Activated B cell treated with CpG ODN at 0.5 μM for 24 hours (primary cell): ENCODE data around the gene TFDP3. TPM values are rescaled to one million over a fixed set of nuclear protein-coding genes. Genes with fewer than 3 reads are reported as not detected.

ENCODE experiments used
- ATAC-seq: fragments of 200-7000 bp; cut with Tn5 transposase; one replicate; pipeline ENCODE4 v1.10.0; 2021; ENCODE audit warnings: low read depth, mild to moderate bottlenecking, moderate library complexity
- CTCF ChIA-PET: fragments of 350-600 bp; sonication (Branson Sonifier 250); formaldehyde crosslinking; loops from one replicate; lab custom pipeline; 2021; ENCODE audit warnings: antibody characterized with exemption; lab: Charles Lee
- POLR2A ChIA-PET: fragments of 350-600 bp; sonication (Branson Sonifier 250); formaldehyde crosslinking; loops from one replicate; lab custom pipeline; 2021; ENCODE audit warnings: antibody characterized with exemption; lab: Charles Lee
- DNase-seq: peaks from one replicate; pipeline ENCODE4 v3.0.0; 2022
- H3K27ac Mint-ChIP-seq: one replicate; pipeline ENCODE4 v1.8.0; 2020; ENCODE audit warnings: mixed read lengths
- H3K27me3 Mint-ChIP-seq: one replicate; pipeline ENCODE4 v1.8.0; 2021; ENCODE audit warnings: mixed read lengths
- H3K36me3 Mint-ChIP-seq: one replicate; pipeline ENCODE4 v1.8.0; 2021; ENCODE audit warnings: low read depth, mixed read lengths
- H3K4me1 Mint-ChIP-seq: one replicate; pipeline ENCODE4 v1.8.0; 2021; ENCODE audit warnings: mixed read lengths
- H3K4me3 Mint-ChIP-seq: one replicate; pipeline ENCODE4 v1.8.0; 2020; ENCODE audit warnings: mild to moderate bottlenecking, mixed read lengths
- H3K9me3 Mint-ChIP-seq: one replicate; pipeline ENCODE4 v1.8.0; 2020; ENCODE audit warnings: mixed read lengths
- intact Hi-C: fragments of 100-400 bp; cut with micrococcal nuclease; formaldehyde crosslinking; loops from one replicate; pipeline ENCODE4 v1.15.1; 2024
- total RNA-seq: library from RNA; stranded (reverse); gene quantifications from 2 replicates; pipeline ENCODE4 v1.2.3, GENCODE V29; 2022
- TF ChIP-seq, protein P1 (sequence below): fragments of 200-600 bp; IDR thresholded peaks from one replicate; pipeline ENCODE4 v1.8.0; 2022; ENCODE audit warnings: antibody characterized with exemption, mild to moderate bottlenecking

TFDP3 gene
- total RNA-seq, 1 donor from 2014 or later = not detected

DNA sequence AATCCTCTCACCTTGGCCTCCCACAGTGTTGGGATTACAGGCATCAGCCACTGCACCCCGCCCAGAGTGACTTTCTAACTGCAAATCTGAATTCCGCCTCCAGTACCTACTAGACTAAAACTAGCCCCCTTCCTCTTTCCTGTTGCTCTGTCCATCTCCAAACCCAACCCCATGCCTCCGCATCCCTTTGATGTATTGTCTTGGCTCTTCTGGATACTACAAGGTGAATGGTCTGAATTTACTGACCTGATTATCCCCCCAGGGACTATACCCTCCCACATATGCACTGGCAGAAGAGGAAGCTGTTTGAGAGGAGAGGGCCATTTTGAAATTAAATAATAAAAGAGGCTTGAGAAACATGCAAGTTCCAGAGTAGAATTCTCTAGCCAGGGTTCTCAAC is 17.7 kb upstream of the TFDP3 start:
- no peak overlapping the region for H3K4me3 Mint-ChIP-seq
- TF ChIP-seq, protein P1, sequence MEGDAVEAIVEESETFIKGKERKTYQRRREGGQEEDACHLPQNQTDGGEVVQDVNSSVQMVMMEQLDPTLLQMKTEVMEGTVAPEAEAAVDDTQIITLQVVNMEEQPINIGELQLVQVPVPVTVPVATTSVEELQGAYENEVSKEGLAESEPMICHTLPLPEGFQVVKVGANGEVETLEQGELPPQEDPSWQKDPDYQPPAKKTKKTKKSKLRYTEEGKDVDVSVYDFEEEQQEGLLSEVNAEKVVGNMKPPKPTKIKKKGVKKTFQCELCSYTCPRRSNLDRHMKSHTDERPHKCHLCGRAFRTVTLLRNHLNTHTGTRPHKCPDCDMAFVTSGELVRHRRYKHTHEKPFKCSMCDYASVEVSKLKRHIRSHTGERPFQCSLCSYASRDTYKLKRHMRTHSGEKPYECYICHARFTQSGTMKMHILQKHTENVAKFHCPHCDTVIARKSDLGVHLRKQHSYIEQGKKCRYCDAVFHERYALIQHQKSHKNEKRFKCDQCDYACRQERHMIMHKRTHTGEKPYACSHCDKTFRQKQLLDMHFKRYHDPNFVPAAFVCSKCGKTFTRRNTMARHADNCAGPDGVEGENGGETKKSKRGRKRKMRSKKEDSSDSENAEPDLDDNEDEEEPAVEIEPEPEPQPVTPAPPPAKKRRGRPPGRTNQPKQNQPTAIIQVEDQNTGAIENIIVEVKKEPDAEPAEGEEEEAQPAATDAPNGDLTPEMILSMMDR = no peak
- no peak for DNase-seq
- intact Hi-C loops = no loop called here
- no peaks in the 10 kb centered on the region for H3K36me3 Mint-ChIP-seq
- no peak overlapping the region for H3K27ac Mint-ChIP-seq
- no peaks in the 10 kb centered on the region for H3K27me3 Mint-ChIP-seq
- ATAC-seq = no peak
- H3K4me1 Mint-ChIP-seq = no peaks in the 10 kb centered on the region
- no peaks in the 10 kb centered on the region for H3K9me3 Mint-ChIP-seq
- ChIA-PET POLR2A (no interaction called here), CTCF (no interaction called here)

DNA sequence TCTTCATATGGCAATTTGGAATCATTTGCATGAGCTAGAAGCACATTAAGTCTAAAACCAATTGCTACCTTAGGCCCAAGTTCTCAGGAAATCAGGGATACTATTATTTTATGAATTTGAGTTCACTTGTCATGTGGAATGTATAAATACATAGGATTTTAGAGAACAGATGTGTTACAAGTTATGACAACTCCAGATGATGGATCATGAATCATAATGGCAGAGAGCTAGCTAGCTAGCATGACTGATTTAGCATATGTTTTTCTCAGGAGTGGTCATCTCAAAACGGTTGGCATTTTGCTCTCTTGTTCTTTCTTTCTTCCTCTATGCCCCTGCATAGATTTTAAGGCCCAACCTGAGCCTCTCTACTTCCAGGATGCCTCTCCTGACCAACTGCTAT is 14.2 kb upstream of the TFDP3 start:
- ChIA-PET CTCF (no interaction called here), POLR2A (no interaction called here)
- no peak for DNase-seq
- Mint-ChIP-seq H3K27me3 (no peaks in the 10 kb centered on the region), H3K4me1 (no peaks in the 10 kb centered on the region), H3K27ac (no peak overlapping the region), H3K36me3 (no peaks in the 10 kb centered on the region), H3K4me3 (no peak overlapping the region), H3K9me3 (no peaks in the 10 kb centered on the region)
- ATAC-seq = no peak
- intact Hi-C loops = no loop called here
- TF ChIP-seq, protein P1 = no peak

DNA sequence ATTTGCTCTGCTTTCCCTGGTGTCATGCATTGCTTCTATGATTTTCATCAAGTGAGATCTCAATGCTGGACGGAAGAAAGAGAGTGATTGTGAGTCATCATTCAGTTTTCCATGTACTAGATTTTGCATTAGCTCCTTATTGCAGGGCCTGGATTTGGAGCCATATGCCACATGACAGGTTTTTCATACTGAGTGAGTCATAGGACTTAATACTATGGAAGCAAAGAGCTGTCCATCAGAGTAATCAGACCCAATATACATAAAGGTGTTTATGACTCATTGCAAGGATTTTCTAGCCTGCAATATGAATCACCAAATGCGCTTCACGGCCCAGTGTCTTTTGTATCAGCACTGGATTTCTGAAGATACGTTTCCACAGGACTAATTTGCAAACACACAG is 11.2 kb upstream of the TFDP3 start:
- ATAC-seq = no peak
- no peak for DNase-seq
- CTCF ChIA-PET = no interaction called here
- no peaks in the 10 kb centered on the region for H3K4me1 Mint-ChIP-seq
- POLR2A ChIA-PET = no interaction called here
- no peak overlapping the region for H3K27ac Mint-ChIP-seq
- no peak overlapping the region for H3K4me3 Mint-ChIP-seq
- intact Hi-C loops = no loop called here
- TF ChIP-seq, protein P1 = no peak
- H3K9me3 Mint-ChIP-seq = no peaks in the 10 kb centered on the region
- no peaks in the 10 kb centered on the region for H3K36me3 Mint-ChIP-seq
- no peaks in the 10 kb centered on the region for H3K27me3 Mint-ChIP-seq

DNA sequence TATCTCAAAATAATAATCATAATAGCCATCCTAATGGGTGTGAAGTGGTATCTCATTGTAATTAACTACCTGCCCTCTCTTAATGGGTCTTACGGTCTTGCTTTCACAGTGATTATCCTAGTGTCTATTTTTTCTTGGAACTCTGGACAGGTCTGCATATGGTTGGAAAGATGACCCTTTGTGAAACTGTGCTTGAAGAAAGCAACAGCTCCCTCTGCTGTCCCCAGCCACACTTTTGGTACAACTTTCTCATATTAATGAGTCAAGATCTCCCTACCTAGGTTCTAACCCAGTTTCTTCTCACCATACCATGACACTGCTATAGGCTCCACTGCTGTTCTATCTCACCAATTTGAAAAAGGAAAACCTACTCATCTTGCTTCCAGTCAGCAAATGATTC is 2.4 kb downstream of the TFDP3 start:
- no peaks in the 10 kb centered on the region for H3K27me3 Mint-ChIP-seq
- no peaks in the 10 kb centered on the region for H3K9me3 Mint-ChIP-seq
- TF ChIP-seq, protein P1 = no peak
- intact Hi-C loops = no loop called here
- no peaks in the 10 kb centered on the region for H3K4me1 Mint-ChIP-seq
- no peaks in the 10 kb centered on the region for H3K36me3 Mint-ChIP-seq
- H3K27ac Mint-ChIP-seq = no peak overlapping the region
- no peak for ATAC-seq
- ChIA-PET POLR2A (no interaction called here), CTCF (no interaction called here)
- no peak for DNase-seq
- no peak overlapping the region for H3K4me3 Mint-ChIP-seq

DNA sequence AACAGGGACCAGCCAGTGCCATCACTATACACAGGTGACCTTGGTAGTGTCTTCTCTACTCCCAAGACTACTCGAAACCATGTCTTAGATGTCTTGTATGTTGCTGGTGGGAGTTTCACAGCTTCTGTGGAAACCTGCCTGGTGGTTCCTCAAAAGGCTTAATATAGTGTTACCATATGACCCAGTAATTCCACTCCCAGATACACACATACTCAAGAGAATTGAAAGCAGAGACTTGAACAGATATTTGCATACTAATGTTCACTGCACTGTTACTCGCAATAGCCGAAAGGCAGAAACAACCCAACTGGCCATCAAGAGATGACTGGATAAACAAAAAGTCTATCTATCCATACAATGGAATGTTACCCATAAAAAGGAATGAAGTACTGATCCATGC is 3.1 kb downstream of the TFDP3 start:
- Mint-ChIP-seq H3K9me3 (no peaks in the 10 kb centered on the region), H3K27ac (no peak overlapping the region), H3K27me3 (no peaks in the 10 kb centered on the region), H3K4me1 (no peaks in the 10 kb centered on the region), H3K4me3 (no peak overlapping the region), H3K36me3 (no peaks in the 10 kb centered on the region)
- TF ChIP-seq, protein P1 = no peak
- CTCF ChIA-PET = no interaction called here
- no peak for ATAC-seq
- intact Hi-C loops = no loop called here
- POLR2A ChIA-PET = no interaction called here
- no peak for DNase-seq
